HG03039 (cell line): Measurements from ENCODE around the gene PROM2.

Experiments
- ATAC-seq: cut with Tn5 transposase; IDR thresholded peaks from one replicate; pipeline ENCODE4 v1.9.1; 2021; ENCODE audit warnings: mild to moderate bottlenecking, moderate library complexity; ENCODE audit not compliant: unreplicated experiment

Gene PROM2

DNA sequence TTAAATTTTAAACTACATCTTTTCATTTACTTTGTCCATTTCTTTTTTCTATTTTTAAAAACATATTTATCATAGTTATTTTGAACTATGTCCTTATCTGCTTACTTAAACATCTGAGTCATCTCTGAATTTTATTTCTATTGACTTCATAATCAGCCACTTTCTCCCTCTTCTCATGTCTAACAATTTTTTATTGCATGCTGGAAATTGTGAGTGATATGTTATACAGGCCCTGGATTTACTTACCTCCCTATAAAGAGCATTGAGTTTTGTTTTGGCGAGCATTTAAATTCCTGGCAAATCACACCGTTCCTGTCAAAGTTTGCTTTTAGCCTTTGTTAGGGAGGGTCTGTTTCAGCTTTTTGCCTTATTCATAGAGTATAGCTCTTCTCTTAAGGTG is 62.2 kb downstream of the PROM2 start:
- ATAC-seq, result no peak

- ATAC-seq, result no peak
Measured at GRCh38 chr2:95337829-95338228, 63.6 kb downstream of the PROM2 start.
